ENCODE measurements around the gene TNIK.

- TF ChIP-seq POLR2AphosphoS5 (IDR thresholded peaks at IDR 0.05) = no peak
- TF ChIP-seq POLR2A (IDR thresholded peaks at IDR 0.05) = no peak
Measured at GRCh38 chr3:171343693-171344092, 116.5 kb downstream of the TNIK start.

Data from prostate gland (tissue), 1 donor.